ENCODE data around the gene CLINT1. TPM values are rescaled to one million over a fixed set of nuclear protein-coding genes. Genes with fewer than 3 reads are reported as not detected.

Gene CLINT1
- total and polyA plus RNA-seq, 2 of the 4 experiments (the other 2 are of a cell fraction) = 144 to 146 TPM

GRCh38 chr5:157888814-157889532 is 30.0 kb upstream of the CLINT1 start:
- Histone ChIP-seq H2AK5ac (ENCODE audit: low read depth, low read length) (no peak overlapping the region), H2BK5ac (ENCODE audit: low read depth, low read length, poor library complexity, severe bottlenecking) (no peak overlapping the region), H3K79me1 (ENCODE audit: low read depth in 1 of 2, low read length in 2 of 2) (no peaks in the 10 kb centered on the region), H3K9me3 (ENCODE audit: control insufficient read depth, insufficient read depth, low read length) (no peaks in the 10 kb centered on the region), H3K4me2 (ENCODE audit: low read depth, low read length) (no peak overlapping the region), H4K91ac (ENCODE audit: insufficient read depth, low read depth, low read length) (no peak overlapping the region), H3K9me1 (ENCODE audit: insufficient read depth, low read length) (no peaks in the 10 kb centered on the region), H3K27me3 (ENCODE audit: control insufficient read depth, insufficient read depth, low read length) (0 out of 2 replicates have a peak, but pooled peaks cover 1% of the 10 kb centered on the region), H2AK9ac (replicated peaks; ENCODE audit: low read depth, low read length, poor library complexity) (no peak overlapping the region), H3K4ac (ENCODE audit: low read depth, low read length) (no peak overlapping the region), H2BK15ac (ENCODE audit: low read depth, low read length) (no peak overlapping the region), H3K56ac (ENCODE audit: extremely low read depth, insufficient read depth, low read length) (no peak overlapping the region), H3K18ac (ENCODE audit: low read depth, low read length) (no peak overlapping the region), H3K27ac (ENCODE audit: insufficient read depth, low read length) (no peak overlapping the region), H3K23ac (ENCODE audit: low read depth, low read length) (no peak overlapping the region), H3K4me3 (ENCODE audit: insufficient read depth, low read depth, low read length) (no peak overlapping the region), H4K20me1 (ENCODE audit: insufficient read depth, low read length) (no peaks in the 10 kb centered on the region), H4K5ac (ENCODE audit: low read depth, low read length) (no peak overlapping the region), H3K14ac (replicated peaks; ENCODE audit: low read depth, low read length) (no peak overlapping the region), H2AFZ (replicated peaks; ENCODE audit: low read length, poor library complexity) (no peak overlapping the region), H2BK120ac (ENCODE audit: low read depth, low read length) (no peak overlapping the region), H2BK20ac (ENCODE audit: low read depth, low read length) (no peak overlapping the region), H3K4me1 (ENCODE audit: control insufficient read depth, insufficient read depth, low read length) (no peaks in the 10 kb centered on the region), H3K9ac (ENCODE audit: low read depth, low read length) (no peak overlapping the region), H4K8ac (ENCODE audit: low read depth in 2 of 2, low read length in 2 of 2) (no peak overlapping the region), H3K36me3 (ENCODE audit: control insufficient read depth, insufficient read depth, low read length) (no peaks in the 10 kb centered on the region)
- TF ChIP-seq CEBPB (IDR thresholded peaks at IDR 0.05; ENCODE audit: low read depth, low read length) (no peak), CTCF (conservative IDR thresholded peaks at IDR 0.05; ENCODE audit: low read depth, low read length) (no peak), MXI1 (IDR thresholded peaks at IDR 0.05; ENCODE audit: borderline replicate concordance, low read depth, low read length) (no peak)
- CTCF ChIA-PET = no interaction called here
- WGBS, 2 experiments (ENCODE audit: extremely low coverage in 2 of 2, insufficient read length in 1 of 2) = no CpG with 5 or more reads among the region's 1 CpG
- BruUV-seq (replicated peaks) = no TSS peak
- dilution Hi-C loops (cut with HindIII; ENCODE audit: low sequenced_read_pairs, unreplicated experiment) = no loop called here
- ATAC-seq (ENCODE audit: low read depth) = no peak
- POLR2A ChIA-PET (ENCODE audit: unreplicated experiment) = no interaction called here
- in situ Hi-C loops (cut with MboI; ENCODE audit: low sequenced_read_pairs) = no loop called here
- DNase-seq = no peak
- intact Hi-C loops (cut with micrococcal nuclease) = no loop called here

Data from IMR-90 (cell line).